GM19452 (cell line): ENCODE measurements around the gene GUCY1B1.

ENCODE experiments used
- ATAC-seq: cut with Tn5 transposase; IDR thresholded peaks from one replicate; pipeline ENCODE4 v1.9.1; 2021; ENCODE audit not compliant: unreplicated experiment

The GUCY1B1 gene

GRCh38 chr4:155855897-155856296 lies 97.1 kb downstream of the GUCY1B1 start:
- no peak for ATAC-seq
